Measurements from ENCODE around the gene HKDC1. TPM values are rescaled to one million over a fixed set of nuclear protein-coding genes. Genes with fewer than 3 reads are reported as not detected.

HKDC1 gene
- total RNA-seq, 4 donors from 2014 or later: 0.27 to 4.0 TPM; not detected in 2

DNA sequence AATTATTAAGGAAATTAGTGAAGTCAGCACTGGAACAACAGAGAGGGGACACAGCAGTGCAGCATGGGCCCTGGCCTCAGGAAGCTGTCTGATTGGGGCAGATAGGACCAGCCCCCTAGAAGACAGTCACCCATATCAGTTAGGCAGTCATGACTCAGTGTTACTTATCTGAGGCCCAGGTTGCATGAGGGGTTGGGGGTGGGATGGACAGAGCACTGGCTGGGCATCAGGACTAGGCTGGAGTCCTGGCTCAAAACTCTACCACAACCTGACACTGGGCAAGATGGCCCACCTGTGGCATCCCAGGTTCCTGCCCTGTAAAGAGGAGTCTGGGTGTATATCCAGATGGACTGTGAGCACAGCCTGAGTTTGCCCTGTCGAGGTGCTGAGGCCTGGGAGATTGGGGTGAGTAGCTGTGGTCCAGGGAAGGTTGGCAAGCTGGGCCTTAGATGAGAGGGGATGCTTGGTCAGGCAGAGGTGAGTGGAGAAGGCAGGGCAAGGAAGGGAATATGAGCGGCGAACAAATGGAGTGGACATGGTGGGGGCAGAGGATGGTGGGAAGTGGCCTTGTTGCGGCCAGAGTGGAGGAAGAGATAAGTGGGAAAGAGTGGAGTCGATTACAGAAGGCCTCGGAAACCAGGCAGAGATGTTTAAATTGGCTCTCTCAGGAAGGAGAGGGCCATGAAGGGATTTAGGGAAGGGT is 95.6 kb downstream of the HKDC1 start:
- H3K27ac ChIP-seq: peak overlapping the region in 1 of 2 donors; percentile 85
- no peaks in the 10 kb centered on the region for H3K36me3 ChIP-seq
- no peak for TF ChIP-seq POLR2A (IDR thresholded peaks at IDR 0.05)
- TF ChIP-seq, protein P1, sequence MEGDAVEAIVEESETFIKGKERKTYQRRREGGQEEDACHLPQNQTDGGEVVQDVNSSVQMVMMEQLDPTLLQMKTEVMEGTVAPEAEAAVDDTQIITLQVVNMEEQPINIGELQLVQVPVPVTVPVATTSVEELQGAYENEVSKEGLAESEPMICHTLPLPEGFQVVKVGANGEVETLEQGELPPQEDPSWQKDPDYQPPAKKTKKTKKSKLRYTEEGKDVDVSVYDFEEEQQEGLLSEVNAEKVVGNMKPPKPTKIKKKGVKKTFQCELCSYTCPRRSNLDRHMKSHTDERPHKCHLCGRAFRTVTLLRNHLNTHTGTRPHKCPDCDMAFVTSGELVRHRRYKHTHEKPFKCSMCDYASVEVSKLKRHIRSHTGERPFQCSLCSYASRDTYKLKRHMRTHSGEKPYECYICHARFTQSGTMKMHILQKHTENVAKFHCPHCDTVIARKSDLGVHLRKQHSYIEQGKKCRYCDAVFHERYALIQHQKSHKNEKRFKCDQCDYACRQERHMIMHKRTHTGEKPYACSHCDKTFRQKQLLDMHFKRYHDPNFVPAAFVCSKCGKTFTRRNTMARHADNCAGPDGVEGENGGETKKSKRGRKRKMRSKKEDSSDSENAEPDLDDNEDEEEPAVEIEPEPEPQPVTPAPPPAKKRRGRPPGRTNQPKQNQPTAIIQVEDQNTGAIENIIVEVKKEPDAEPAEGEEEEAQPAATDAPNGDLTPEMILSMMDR (IDR thresholded peaks at IDR 0.05): no peak
- intact Hi-C loops (cut with DNase I; ENCODE audit: low total_unique reads): no loop called here
- no peaks in the 10 kb centered on the region for H3K4me1 ChIP-seq
- H3K9me3 ChIP-seq: no peaks in the 10 kb centered on the region
- H3K4me3 ChIP-seq: no peak overlapping the region
- DNase-seq: no peak
- H3K27me3 ChIP-seq: no peaks in the 10 kb centered on the region

DNA sequence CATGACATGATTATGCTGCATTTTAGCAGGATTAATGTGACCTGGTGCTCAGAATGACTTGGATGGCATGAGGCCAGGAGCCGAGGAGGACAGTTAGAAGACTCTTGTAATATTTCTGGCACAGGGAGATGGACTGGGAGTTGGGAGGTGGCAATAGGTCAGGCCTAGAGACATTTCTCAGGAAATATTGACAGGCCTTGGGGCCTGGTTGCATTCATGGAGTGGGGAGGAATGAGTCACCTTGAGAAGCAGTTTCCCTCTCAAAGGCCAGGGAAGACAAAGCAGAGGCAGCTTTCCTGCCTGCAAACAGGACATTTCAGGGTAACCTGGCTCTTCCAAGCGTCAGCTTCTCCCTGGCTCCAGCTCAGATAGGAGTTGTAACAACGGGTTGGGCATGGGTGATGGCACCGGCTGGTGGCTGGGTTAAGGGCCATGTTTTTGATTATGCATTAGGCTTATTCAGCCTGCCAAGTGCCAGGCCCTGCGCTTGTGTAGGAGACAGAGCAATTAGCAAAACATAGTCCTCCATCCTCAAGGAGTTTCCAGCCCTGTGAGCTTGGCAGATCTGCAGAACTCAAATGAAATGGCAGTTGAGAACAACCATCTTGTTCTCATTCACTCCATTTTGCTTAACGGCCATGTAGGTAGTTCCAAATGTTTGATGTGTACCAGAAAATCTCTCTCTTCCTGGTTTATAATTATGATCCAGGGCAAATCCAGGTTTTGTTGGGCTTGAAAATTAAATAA is 96.4 kb downstream of the HKDC1 start:
- H3K4me1 ChIP-seq: no peaks in the 10 kb centered on the region
- no peak overlapping the region for H3K4me3 ChIP-seq
- H3K36me3 ChIP-seq: no peaks in the 10 kb centered on the region
- H3K9me3 ChIP-seq: no peaks in the 10 kb centered on the region
- intact Hi-C loops (cut with DNase I; ENCODE audit: low total_unique reads): no loop called here
- no peak for TF ChIP-seq POLR2A (IDR thresholded peaks at IDR 0.05)
- TF ChIP-seq, protein P1 (IDR thresholded peaks at IDR 0.05): no peak
- DNase-seq: peak; percentile 36 to 39
- H3K27ac ChIP-seq: peak overlapping the region in 1 of 2 donors; percentile 85
- no peaks in the 10 kb centered on the region for H3K27me3 ChIP-seq

Other genes with a start within 250 kb of the HKDC1 start
- 10 to 100 TPM in 3 of 4 donors, 1 to 10 TPM in 1; 7.4 to 49.2 (median 30.4) TPM for gene KIFBP, start 231.5 kb upstream of the HKDC1 start, total RNA-seq
- 100 to 1,000 TPM in 2 of 4 donors, 10 to 100 TPM in 2; 36.9 to 281 (median 120) TPM for gene SRGN, start 132.2 kb upstream of the HKDC1 start, total RNA-seq
- gene VPS26A, start 96.2 kb upstream of the HKDC1 start, total RNA-seq: 10 to 100 TPM; 22.0 to 67.2 (median 52.1) TPM
- gene SUPV3L1, start 40.1 kb upstream of the HKDC1 start, total RNA-seq: 10 to 100 TPM; 18.5 to 35.0 (median 30.6) TPM
- gene HK1, start 58.2 kb downstream of the HKDC1 start, total RNA-seq: 10 to 100 TPM; 17.9 to 77.6 (median 43.6) TPM
- gene TACR2, start 196.6 kb downstream of the HKDC1 start, total RNA-seq: 10 to 100 TPM in 2 of 4 donors, 1 to 10 TPM in 1, under 1 TPM in 1; 0.28 to 35.0 (median 13.8) TPM
- 10 to 100 TPM; 17.2 to 58.1 (median 24.4) TPM for gene TSPAN15, start 231.1 kb downstream of the HKDC1 start, total RNA-seq